Stimulated activated CD8-positive, alpha-beta memory T cell treated with anti-CD3 and anti-CD28 coated beads, Interleukin-15, amount 100 ng/mL, for 48 hours (primary cell): ENCODE results near the gene NHERF2.
"Not testable (repeated sequence)": the region's sequence is repeated elsewhere in the genome, so short reads cannot be mapped to it uniquely, and the experiment has no call there.

ENCODE experiments used
- DNase-seq, 2 donors: peaks; one replicate each; pipeline ENCODE4 v3.0.0-alpha.2; 2020; ENCODE audit warnings: low read depth in 2 of 2

NHERF2 gene

GRCh38 chr16:2007081-2007836, 19.4 kb upstream of the NHERF2 start:
- no peak for DNase-seq

DNA sequence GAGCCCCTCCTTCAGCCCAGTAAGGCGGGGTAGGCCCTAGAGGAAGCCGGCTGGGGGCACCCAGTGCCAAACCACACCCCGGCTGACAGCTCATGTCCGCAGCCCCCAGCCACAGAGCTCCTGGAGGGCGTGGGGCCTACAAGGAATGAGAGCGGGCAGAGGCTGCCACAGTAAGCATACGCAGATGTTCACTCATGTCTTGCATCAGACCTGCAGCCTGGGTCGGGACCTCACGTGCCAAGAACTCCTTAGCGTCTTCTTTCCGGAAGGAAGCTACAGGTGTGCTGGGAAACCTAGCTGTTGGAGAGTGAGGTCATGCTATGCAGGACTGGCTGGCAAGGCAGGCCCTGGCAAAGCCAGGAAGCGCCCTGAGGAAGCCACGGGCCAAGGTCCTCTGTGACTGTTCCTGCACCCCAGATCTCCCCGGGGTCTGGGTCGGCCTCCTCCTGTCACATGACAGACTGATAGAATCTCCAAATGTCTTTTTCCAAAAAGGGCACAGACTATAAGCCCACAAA, 18.6 kb upstream of the NHERF2 start:
- peak in 1 of 2 donors; percentile 46 for DNase-seq

- no peak for DNase-seq
Observed at GRCh38 chr16:2008631-2009163, 18.0 kb upstream of the NHERF2 start.

GRCh38 chr16:2009164-2009711, 17.5 kb upstream of the NHERF2 start:
- DNase-seq: no peak

DNA sequence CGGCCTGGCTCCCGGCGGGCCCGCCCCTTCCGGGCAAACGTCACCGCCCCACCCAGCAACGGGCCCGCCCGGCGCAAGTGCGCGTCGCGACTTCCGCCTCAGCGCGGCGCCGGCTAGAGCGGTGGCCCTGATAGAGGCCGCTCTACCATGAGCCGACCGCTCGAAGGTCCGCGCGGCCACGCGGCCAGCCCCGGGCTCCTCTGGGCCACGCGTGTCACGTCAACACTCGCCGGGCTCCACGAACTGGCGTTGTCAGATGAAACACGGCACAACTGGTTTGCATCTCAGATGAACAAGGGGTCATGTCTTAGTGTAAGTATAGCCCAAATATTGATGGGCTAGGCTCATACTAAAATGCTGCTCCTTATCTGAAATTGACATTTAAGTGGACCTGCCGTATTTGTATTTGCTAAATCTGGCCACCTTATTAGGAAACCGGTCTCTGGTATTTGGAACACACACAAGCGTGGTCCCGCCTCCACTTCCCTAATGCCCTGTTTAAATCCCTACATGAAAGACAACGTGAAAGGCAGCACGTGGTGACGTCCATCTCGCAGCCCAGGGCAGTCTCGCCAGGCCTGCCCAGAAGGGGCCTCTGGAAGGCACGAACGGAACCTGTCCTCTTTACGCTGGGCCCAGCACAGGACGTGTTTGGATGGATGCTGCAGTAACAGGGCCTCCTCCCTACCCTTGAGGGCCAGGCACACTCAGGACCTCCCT, 16.8 kb upstream of the NHERF2 start, which contains the start of gene ZNF598:
Gene ZNF598 (minus strand): TSS at position 31 of the 720 bp plus-strand sequence.
- DNase-seq: peak; percentile 68 to 73

DNA sequence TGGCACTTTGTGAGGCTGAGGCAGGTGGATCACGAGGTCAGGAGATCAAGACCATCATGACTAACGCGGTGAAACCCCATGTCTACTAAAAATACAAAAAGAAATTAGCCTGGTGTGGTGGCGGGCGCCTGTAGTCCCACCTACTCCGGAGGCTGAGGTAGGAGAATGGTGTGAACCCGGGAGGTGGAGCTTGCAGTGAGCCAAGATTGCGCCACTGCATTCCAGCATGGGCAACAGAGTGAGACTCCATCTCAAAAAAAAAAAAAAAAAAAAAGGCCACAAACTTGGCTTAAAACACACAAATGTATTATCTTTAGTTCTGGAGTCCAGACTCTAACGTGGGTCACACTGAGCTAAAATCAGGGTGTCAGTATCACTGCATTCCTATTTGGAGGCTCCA, 15.0 kb upstream of the NHERF2 start:
- not testable (repeated sequence) for DNase-seq

GRCh38 chr16:2013527-2013926, 13.2 kb upstream of the NHERF2 start:
- no peak for DNase-seq

DNA sequence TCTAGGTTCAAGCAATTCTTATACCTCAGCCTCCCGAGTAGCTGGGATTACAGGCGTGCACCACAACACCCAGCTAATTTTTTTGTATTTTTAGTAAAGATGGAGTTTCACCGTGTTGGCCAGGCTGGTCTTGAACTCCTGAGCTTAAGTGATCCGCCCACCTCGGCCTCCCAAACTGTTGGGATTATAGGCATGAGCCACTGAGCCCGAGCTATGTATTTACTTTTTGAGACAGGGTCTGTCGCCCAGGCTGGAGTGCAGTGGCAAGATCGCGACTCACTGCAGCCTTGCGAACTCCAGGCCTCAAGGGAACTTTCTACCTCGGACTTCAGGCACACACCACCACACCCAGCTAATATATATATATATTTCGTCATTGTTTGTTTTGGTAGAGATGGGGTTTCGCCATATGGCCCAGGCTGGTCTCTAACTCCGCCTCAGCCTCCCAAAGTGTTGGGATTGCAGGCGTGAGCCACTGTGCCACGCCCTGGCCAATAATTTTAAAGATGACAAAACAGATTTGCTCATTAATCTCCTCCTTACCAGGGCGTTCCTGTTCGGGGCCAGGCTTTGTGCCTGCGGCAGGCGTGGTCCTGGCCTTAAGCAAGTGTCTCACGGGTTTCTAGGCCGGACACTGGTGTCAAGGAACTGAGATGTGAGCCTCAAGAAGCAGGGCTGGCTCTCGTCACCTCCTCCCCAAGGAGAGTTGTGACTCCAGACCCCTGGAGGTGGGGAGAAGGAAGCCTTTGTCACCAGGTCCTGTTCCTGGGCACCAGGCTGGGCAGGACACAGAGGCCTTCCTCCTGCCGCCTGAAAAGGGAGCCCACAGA, 11.4 kb upstream of the NHERF2 start:
- DNase-seq: no peak

DNA sequence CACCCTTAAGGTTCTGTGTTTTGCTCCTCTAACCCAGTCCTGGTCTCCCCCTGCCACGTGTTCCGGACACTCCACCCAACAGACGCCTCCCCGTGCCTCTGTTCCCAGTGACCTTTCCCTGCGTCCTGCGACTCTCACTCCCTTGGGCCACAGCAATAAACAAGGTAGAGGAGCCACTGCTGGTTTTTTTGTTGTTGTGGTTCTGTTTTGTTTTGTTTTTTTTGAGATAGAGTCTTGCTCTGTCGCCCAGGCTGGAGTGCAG, 10.8 kb upstream of the NHERF2 start:
- DNase-seq: no peak

GRCh38 chr16:2016407-2016922, 10.2 kb upstream of the NHERF2 start:
- no peak for DNase-seq

DNA sequence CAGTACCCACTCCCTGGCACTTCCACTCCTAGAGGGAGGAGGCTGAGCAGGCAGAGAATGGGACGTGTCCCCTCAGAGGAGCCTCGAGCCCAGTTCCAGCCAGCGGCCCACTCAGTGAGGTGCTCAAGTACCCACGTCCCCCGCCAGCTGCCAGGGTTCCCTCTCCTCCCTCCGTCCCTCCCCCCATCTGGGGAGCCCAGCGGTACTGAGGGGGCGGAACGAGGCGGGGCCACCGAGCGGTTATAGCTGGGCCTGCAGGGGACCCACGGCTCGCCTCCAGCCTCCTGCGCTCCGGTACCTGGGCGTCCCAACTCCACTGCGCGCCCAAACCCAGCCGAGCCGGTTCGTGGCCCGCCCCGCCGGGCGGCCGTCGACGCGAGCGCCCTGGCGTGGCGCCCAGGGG, 7.2 kb upstream of the NHERF2 start, which contains the start of gene NPW:
Gene NPW (plus strand): TSS at position 268 of the 403 bp plus-strand sequence.
- peak; percentile 28 to 38 for DNase-seq

- DNase-seq: no peak
Observed at GRCh38 chr16:2019921-2020831, 6.5 kb upstream of the NHERF2 start.

- no peak for DNase-seq
Observed at GRCh38 chr16:2022723-2023091, 4.0 kb upstream of the NHERF2 start.

- peak; percentile 88 to 91 for DNase-seq
Observed at GRCh38 chr16:2023092-2024031, 3.3 kb upstream of the NHERF2 start.

DNA sequence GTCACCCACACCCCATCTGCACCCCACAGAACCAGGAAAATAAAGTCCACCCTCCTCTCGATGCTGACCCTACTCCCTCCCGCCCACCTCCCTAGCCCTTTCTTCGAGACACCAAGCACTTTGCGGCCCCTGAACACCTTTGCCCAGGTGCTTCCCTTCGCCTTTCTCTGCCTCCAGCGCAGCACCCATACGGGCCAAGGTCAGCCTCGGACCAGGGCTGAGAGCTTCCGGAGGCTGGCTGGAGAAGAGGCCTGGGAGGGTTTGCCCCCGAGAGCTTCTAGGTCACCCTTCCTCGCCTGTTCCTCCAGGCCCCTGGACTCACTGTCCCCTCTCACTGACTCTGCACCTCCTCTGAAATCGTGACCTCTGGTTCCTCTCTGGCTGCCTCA, 2.7 kb upstream of the NHERF2 start:
- DNase-seq: no peak

- no peak for DNase-seq
Observed at GRCh38 chr16:2025251-2025650, 1.5 kb upstream of the NHERF2 start.

GRCh38 chr16:2025878-2026460, 733 bp upstream of the NHERF2 start:
- no peak for DNase-seq

DNA sequence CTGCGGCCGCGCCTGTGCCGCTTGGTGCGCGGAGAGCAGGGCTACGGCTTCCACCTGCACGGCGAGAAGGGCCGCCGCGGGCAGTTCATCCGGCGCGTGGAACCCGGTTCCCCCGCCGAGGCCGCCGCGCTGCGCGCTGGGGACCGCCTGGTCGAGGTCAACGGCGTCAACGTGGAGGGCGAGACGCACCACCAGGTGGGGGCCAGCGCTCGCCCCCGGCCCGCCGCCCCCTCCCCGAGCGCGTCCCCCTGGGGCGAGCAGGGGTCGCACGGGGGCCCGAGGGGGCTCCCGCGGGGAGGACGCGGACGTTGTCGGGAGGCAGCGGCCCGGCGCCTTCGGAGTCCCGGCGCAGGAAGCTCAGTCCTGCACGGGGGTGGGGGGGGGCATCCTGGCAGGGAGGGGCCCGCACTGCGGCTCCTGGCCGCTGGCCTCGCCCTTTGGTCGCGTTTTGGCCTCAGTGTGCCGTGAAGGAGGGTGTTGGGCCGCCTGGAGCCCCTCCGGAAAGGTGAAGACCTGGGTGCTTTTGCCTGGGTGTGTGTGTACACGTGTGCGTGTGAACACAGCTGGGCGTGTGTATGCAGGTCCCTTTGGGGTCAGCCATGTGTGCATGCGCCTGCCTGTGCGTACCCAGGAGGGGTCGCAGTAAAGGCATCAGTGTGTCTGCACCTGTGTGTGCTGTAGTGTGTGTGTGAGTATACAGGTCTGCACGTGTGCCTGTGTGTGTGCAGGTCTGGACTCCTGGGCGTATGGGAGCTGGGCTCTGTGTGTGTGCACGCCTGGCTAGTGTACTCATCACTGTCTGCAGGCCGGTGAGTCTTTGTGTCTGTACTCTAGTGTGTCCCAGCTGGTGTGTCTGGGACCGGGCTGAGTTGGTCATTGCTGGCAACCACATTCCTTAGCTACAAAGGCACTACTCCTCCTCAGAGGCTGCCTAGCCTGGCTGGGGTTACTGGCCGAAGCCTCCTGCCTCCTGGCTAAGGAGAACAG, 615 bp downstream of the NHERF2 start:
- no peak for DNase-seq
